ENCODE measurements around the gene SLC38A6.

SLC38A6 gene

GRCh38 chr14:61050417-61050816 lies 69.4 kb downstream of the SLC38A6 start:
- no peak for ATAC-seq
- no peak for TF ChIP-seq OSR1 (CRISPR knock-in tag; IDR thresholded peaks at IDR 0.05)
- TF ChIP-seq ZNF8 (CRISPR knock-in tag; IDR thresholded peaks at IDR 0.05), result no peak
- no peak for TF ChIP-seq CSDC2 (CRISPR knock-in tag; IDR thresholded peaks at IDR 0.05)
- no peak for TF ChIP-seq TCF4 (CRISPR knock-in tag; IDR thresholded peaks at IDR 0.05; ENCODE audit: borderline replicate concordance)
- no peak for TF ChIP-seq CSRNP3 (CRISPR knock-in tag; IDR thresholded peaks at IDR 0.05)
- TF ChIP-seq PATZ1 (CRISPR knock-in tag; IDR thresholded peaks at IDR 0.05; ENCODE audit: borderline replicate concordance), result no peak
- no peak for TF ChIP-seq CREB5 (CRISPR knock-in tag; IDR thresholded peaks at IDR 0.05; ENCODE audit: low read depth)
- TF ChIP-seq ISL1 (CRISPR knock-in tag; IDR thresholded peaks at IDR 0.05), result no peak
- TF ChIP-seq GLIS3 (CRISPR knock-in tag; IDR thresholded peaks at IDR 0.05), result no peak
- no peak for TF ChIP-seq SNAI2 (CRISPR knock-in tag; IDR thresholded peaks at IDR 0.05)

GRCh38 chr14:61051051-61051450 lies 70.0 kb downstream of the SLC38A6 start:
- no peak for ATAC-seq
- TF ChIP-seq ARNTL (CRISPR knock-in tag; IDR thresholded peaks at IDR 0.05; ENCODE audit: borderline replicate concordance, low read depth) (no peak), ZFP30 (CRISPR knock-in tag; IDR thresholded peaks at IDR 0.05) (no peak), CREB5 (CRISPR knock-in tag; IDR thresholded peaks at IDR 0.05; ENCODE audit: low read depth) (no peak), TSHZ2 (CRISPR knock-in tag; IDR thresholded peaks at IDR 0.05) (no peak), ISL1 (CRISPR knock-in tag; IDR thresholded peaks at IDR 0.05) (no peak), SNAI2 (CRISPR knock-in tag; IDR thresholded peaks at IDR 0.05) (no peak), ZC3H10 (CRISPR knock-in tag; IDR thresholded peaks at IDR 0.05) (no peak)

- TF ChIP-seq POU6F1 (CRISPR knock-in tag; IDR thresholded peaks at IDR 0.05; ENCODE audit: borderline replicate concordance, low read depth) (no peak), CSRNP3 (CRISPR knock-in tag; IDR thresholded peaks at IDR 0.05) (no peak), ZNF70 (CRISPR knock-in tag; IDR thresholded peaks at IDR 0.05) (no peak), ESRRG (CRISPR knock-in tag; IDR thresholded peaks at IDR 0.05) (no peak), ZNF8 (CRISPR knock-in tag; IDR thresholded peaks at IDR 0.05) (no peak)
- no peak for ATAC-seq
These were observed 70.6 kb downstream of the SLC38A6 start for GRCh38 chr14:61051621-61052020.

All from SK-N-SH treated with all-trans-retinoic acid at 6 μM for 48 hours (cell line).